Hindlimb muscle (tissue), 1 donor: ENCODE data around the gene PARD6B. TPM values are rescaled to one million over a fixed set of nuclear protein-coding genes. Genes with fewer than 3 reads are reported as not detected.
"Not testable (repeated sequence)": the region's sequence is repeated elsewhere in the genome, so short reads cannot be mapped to it uniquely, and the experiment has no call there.

Experiments
- DNase-seq: peaks from one replicate; pipeline ENCODE4 v3.0.0-alpha.2; 2013
- polyA plus RNA-seq: library from polyadenylated mRNA; unstranded; fragments of 120-200 nt; gene quantifications from one replicate; pipeline ENCODE4 v1.2.1, GENCODE V29; 2013; ENCODE audit not compliant: insufficient read length

The PARD6B gene, protein sequence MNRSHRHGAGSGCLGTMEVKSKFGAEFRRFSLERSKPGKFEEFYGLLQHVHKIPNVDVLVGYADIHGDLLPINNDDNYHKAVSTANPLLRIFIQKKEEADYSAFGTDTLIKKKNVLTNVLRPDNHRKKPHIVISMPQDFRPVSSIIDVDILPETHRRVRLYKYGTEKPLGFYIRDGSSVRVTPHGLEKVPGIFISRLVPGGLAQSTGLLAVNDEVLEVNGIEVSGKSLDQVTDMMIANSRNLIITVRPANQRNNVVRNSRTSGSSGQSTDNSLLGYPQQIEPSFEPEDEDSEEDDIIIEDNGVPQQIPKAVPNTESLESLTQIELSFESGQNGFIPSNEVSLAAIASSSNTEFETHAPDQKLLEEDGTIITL
- polyA plus RNA-seq: 0.40 TPM

DNA sequence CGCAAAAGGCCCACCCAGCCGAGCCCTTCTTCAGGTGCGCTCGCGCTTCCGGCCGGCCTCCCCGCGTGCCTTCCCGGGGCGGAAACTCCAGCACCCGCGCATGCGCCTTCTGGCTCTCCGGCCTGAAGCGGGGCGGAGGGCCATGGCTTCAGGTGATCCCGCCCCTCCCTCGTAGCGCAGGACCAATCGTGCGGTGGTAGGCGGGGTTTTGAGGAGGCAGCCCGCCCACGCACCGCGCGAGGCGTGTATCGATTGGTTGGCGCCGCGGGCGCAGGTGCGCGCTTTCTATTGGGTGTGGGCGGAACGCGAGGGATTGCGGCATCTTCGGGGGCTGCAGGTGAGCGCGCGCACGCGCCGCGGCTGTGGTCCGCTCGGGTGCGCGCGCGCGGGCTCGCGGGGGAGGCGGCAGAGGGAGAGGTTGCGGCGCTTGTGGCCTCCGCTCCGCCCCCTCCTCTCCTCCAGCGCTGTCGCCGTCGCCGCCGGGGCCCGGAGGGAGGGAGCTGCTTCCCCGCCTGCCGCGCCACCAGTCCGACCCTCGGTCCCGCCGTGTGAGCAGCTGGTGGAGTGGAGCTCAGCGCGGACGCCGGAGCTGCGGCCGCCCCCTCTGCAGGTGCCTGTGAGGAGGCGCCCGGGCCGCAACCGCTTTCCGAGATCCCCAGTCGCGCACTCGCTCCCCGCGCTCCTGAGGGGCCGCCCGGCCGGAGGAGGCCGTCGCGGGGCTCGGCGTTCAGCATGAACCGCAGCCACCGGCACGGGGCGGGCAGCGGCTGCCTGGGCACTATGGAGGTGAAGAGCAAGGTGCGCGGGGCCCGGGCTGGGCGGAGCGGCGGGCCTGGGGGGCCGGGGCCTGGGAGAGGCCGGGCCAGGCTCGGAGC, at the start of gene PARD6B:
TSS of gene PARD6B (plus strand) at position 526 of the 875 bp plus-strand sequence. CDS start at position 733, 207 bp downstream.
- peak; percentile 90 for DNase-seq

- no peak for DNase-seq
Measured at GRCh38 chr20:50682065-50682464, 49.3 kb upstream of the PARD6B start.

- no peak for DNase-seq
Measured at GRCh38 chr20:50682947-50683530, 48.3 kb upstream of the PARD6B start.

DNA sequence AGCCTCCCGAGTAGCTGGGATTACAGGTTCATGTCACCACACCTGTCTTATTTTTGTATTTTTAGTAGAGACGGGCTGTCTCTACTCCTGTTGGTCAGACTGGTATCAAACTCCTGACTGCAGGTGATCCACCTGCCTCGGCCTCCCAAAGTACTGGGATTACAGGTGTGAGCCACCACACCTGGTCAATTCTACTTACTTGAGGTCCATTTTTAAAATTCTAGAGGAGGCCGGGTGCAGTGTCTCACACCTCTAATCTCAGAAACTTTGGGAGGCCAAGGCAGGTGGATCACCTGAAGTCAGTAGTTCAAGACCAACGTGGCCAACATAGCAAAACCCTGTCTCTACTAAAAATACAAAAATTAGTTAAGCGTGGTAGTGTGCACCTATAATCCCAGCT, 47.8 kb upstream of the PARD6B start:
- no peak for DNase-seq

DNA sequence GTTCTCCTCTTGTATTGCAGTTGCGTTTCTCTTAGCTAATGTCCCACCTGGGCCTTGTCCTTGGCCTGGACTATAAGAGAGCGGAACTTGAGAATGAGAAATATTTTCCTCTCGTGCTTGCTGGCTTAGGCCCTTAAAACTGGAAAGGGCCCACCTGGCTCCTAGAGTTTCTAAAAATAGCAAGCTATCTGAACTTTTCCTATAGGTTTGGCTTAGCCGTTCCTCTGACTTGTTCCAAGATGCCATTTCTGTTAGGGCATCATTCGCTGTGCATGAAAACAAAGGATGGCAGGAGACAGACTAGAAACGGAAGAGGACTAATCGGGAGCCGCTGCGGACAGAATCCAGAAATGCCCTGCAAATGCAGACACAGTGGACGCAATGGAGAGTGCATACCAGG, 44.6 kb upstream of the PARD6B start:
- peak; percentile 89 for DNase-seq

- no peak for DNase-seq
Measured at GRCh38 chr20:50688256-50688975, 43.0 kb upstream of the PARD6B start.

GRCh38 chr20:50689864-50690649, 41.3 kb upstream of the PARD6B start:
- no peak for DNase-seq

DNA sequence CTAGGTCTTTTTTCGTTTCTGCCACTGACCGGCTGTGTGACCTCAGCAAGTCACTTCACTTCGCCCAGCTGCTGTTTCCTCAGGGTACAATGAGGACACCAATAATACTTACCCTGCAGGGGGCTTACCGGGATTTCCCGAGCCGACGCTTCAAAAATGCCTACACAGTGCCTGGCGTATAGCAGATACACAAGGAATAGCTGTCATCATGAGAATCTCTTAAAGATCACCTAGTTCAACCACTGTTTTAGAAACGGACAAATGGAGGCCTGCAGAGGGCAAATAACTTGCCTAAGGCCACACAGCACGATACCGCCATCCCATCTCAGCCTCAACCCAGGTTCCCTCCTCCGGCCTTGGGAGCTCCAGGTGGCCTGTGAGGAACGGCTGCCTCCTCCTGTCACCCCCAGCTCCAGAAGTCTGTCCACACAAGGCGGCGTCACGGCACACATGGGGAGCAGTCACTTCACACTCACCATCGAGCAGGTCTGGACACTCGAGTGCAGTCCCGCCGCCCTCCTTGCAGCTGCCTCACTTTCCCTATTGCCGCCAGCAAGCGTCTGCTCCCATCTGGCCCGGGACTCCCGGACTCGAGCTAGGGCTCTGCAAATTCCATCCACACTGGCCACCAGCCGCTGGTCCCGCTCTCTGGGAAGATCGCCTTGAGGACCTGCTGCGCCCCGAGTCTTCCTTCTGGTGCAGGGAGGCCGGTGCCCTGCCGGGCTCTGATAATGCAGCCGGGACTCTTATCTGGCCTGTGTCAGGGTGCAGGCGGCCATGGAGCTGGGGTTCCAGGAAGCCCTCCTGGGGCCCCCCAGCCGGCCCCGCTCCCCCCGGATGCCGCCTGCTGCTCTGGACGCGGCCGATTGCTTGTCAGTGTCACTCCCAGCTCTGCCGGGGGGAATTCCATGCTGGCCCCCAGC, 40.5 kb upstream of the PARD6B start, which contains the start of gene RIPOR3:
TSS of gene RIPOR3 (minus strand) at position 893 of the 923 bp plus-strand sequence. CDS start at position 479, 414 bp downstream.
- peak; percentile 35 for DNase-seq

- DNase-seq: peak; percentile 50
Measured at GRCh38 chr20:50691573-50692551, 39.5 kb upstream of the PARD6B start.

- DNase-seq: no peak
Measured at GRCh38 chr20:50692552-50692933, 38.8 kb upstream of the PARD6B start.

DNA sequence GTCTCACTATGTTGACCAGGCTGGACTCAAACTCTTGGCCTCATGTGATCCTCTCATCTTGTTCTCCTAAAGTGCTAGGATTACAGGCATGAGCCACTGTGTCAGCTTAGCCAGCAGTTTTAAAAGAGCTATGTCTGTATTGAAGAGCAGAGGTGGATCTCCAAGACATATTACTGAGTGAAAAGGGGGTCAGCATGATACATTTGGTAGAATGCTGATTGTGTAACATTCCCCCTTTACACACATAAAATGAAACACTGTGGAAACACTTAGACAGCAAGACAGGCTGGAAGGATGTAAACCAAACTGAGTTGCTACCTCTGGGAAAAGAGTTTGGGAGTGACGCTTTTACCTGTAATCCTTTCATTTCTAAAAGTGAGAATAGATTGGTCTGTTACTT, 38.4 kb upstream of the PARD6B start:
- no peak for DNase-seq

GRCh38 chr20:50694379-50695134, 36.8 kb upstream of the PARD6B start:
- peak; percentile 58 for DNase-seq

DNA sequence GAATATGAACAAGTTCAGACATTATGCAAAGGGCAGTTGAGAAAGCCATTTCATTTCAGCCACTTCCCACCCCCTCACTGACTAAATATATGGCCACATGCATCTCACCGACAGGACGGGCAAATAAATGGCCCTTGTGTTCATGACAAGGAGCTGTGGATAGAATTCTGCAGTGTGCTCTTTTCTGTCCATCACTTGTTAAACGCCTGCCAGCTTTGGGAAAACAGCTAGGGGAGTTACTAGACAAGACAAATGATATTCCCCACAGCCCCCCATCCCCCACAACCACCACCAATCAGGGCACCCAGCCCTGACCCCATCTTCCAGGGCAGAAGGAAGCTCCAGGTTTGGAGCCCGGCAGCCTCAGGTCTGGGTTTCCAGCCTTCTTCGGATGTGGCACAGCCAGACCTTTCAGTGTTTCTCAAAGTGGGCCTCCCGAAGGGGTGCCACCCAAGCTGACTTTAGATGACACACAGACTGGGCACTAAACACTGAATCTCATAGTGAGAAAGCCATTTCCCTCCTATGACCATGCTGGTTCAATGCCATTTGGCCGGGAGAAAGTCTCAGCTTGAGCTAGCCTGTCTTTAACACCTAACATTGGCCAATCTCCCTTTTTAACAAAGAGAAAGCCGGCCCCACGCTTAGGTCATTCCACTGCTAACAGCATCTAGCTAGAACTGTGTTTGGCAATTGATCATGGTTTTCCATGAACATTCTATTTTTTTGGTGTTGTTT, 36.1 kb upstream of the PARD6B start:
- DNase-seq: peak; percentile 76

GRCh38 chr20:50698255-50698654, 33.1 kb upstream of the PARD6B start:
- DNase-seq: not testable (repeated sequence)

GRCh38 chr20:50699688-50700087, 31.7 kb upstream of the PARD6B start:
- DNase-seq: no peak

DNA sequence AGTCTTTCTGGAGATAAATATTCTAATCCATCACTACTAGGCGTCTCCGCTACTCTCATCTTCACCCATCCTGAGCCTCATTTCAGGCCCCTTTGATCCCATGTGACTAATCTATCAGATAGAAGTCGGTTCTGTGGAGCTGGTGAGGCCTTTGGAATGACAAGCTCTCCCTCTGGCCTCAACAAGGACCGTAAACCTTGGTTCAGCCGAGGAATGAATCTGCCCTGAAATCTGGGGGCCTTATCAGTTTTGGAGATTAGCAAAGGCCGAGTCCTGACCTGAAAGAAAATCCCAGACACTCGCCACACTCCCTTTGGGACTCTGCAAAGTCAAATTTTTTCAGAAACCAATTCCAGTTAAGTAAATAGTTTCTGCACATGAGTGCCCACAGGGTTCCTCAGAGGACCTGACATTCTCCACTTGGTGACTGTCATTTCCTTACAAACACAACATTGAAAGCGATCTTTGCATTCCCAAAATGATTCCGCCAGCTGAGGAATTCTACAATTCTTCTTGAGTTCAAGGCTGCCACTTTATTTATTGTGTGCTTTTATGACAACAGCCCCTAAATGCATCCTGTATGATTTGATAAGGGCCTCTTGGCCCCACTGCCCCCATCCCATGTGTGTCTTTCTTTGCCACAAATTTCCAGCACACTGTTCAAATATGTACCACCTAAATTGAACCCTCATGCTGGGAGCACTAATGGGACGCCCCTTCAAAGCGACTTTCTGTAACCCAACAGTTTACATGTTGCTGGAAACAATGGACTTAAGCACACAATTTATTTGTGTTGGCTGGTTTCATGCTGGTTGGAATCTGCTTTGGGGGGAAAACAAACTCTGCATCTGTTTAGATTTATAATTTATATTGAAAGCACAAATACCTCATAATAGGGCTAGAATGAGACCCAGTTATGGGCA, 30.1 kb upstream of the PARD6B start:
- no peak for DNase-seq
